ENCODE results near the gene CNTN4. TPM values are rescaled to one million over a fixed set of nuclear protein-coding genes. Genes with fewer than 3 reads are reported as not detected.

The CNTN4 gene
- total RNA-seq, 1 donor from 2014 or later: not detected

- TF ChIP-seq CTCF (IDR thresholded peaks at IDR 0.05; ENCODE audit: insufficient read depth, low read depth, low read length) (no peak), EZH2 (IDR thresholded peaks at IDR 0.05; ENCODE audit: insufficient read depth, low read length) (no peak)
- no peak for FAIRE-seq
- Histone ChIP-seq H3K9ac (ENCODE audit: low read length) (no peak overlapping the region), H3K27me3 (ENCODE audit: insufficient read depth, low read length) (no peaks in the 10 kb centered on the region), H3K9me3 (ENCODE audit: insufficient read depth, low read depth, low read length) (no peaks in the 10 kb centered on the region), H3K4me1 (ENCODE audit: insufficient read depth, low read length) (no peaks in the 10 kb centered on the region), H2AFZ (ENCODE audit: low read depth, low read length) (no peak overlapping the region), H3K4me3 (ENCODE audit: insufficient read depth, low read depth, low read length) (no peak overlapping the region), H3K79me2 (ENCODE audit: insufficient read depth, low read length) (no peaks in the 10 kb centered on the region), H3K36me3 (ENCODE audit: insufficient read depth, low read length) (no peaks in the 10 kb centered on the region), H4K20me1 (ENCODE audit: insufficient read depth, low read length) (no peaks in the 10 kb centered on the region), H3K4me2 (ENCODE audit: low read length) (no peak overlapping the region), H3K27ac (ENCODE audit: low read depth, low read length) (no peak overlapping the region)
- Mint-ChIP-seq H3K4me3 (ENCODE audit: unreplicated experiment) (no peak overlapping the region), H3K4me1 (ENCODE audit: low read depth, unreplicated experiment) (no peaks in the 10 kb centered on the region), H3K27ac (ENCODE audit: unreplicated experiment) (no peak overlapping the region), H3K36me3 (ENCODE audit: low read depth, unreplicated experiment) (no peaks in the 10 kb centered on the region), H3K27me3 (ENCODE audit: low read depth, unreplicated experiment) (no peaks in the 10 kb centered on the region), H3K9me3 (ENCODE audit: unreplicated experiment) (peaks cover 11% of the 10 kb centered on the region)
- no peak for DNase-seq (ENCODE audit: low read depth)
Observed at GRCh38 chr3:3069723-3070122, 971.1 kb downstream of the CNTN4 start.

GRCh38 chr3:3071136-3071535, 972.5 kb downstream of the CNTN4 start:
- H3K27me3 ChIP-seq (ENCODE audit: insufficient read depth, low read length): no peaks in the 10 kb centered on the region
- Mint-ChIP-seq H3K4me3 (ENCODE audit: unreplicated experiment) (no peak overlapping the region), H3K36me3 (ENCODE audit: low read depth, unreplicated experiment) (no peaks in the 10 kb centered on the region), H3K27me3 (ENCODE audit: low read depth, unreplicated experiment) (no peaks in the 10 kb centered on the region), H3K27ac (ENCODE audit: unreplicated experiment) (no peak overlapping the region), H3K9me3 (ENCODE audit: unreplicated experiment) (peaks cover 11% of the 10 kb centered on the region), H3K4me1 (ENCODE audit: low read depth, unreplicated experiment) (no peaks in the 10 kb centered on the region)
- no peak overlapping the region for H3K4me2 ChIP-seq (ENCODE audit: low read length)
- no peaks in the 10 kb centered on the region for H4K20me1 ChIP-seq (ENCODE audit: insufficient read depth, low read length)
- no peak overlapping the region for H3K4me3 ChIP-seq (ENCODE audit: insufficient read depth, low read depth, low read length)
- H3K36me3 ChIP-seq (ENCODE audit: insufficient read depth, low read length): no peaks in the 10 kb centered on the region
- no peak overlapping the region for H3K27ac ChIP-seq (ENCODE audit: low read depth, low read length)
- H2AFZ ChIP-seq (ENCODE audit: low read depth, low read length): no peak overlapping the region
- no peaks in the 10 kb centered on the region for H3K4me1 ChIP-seq (ENCODE audit: insufficient read depth, low read length)
- DNase-seq (ENCODE audit: low read depth) (no peak), FAIRE-seq (no peak)
- TF ChIP-seq EZH2 (IDR thresholded peaks at IDR 0.05; ENCODE audit: insufficient read depth, low read length) (no peak), CTCF (IDR thresholded peaks at IDR 0.05; ENCODE audit: insufficient read depth, low read depth, low read length) (no peak)
- H3K9me3 ChIP-seq (ENCODE audit: insufficient read depth, low read depth, low read length): no peaks in the 10 kb centered on the region
- H3K9ac ChIP-seq (ENCODE audit: low read length): no peak overlapping the region
- no peaks in the 10 kb centered on the region for H3K79me2 ChIP-seq (ENCODE audit: insufficient read depth, low read length)

- Histone ChIP-seq H4K20me1 (ENCODE audit: insufficient read depth, low read length) (no peaks in the 10 kb centered on the region), H2AFZ (ENCODE audit: low read depth, low read length) (no peak overlapping the region), H3K9ac (ENCODE audit: low read length) (no peak overlapping the region), H3K79me2 (ENCODE audit: insufficient read depth, low read length) (no peaks in the 10 kb centered on the region), H3K27ac (ENCODE audit: low read depth, low read length) (no peak overlapping the region), H3K4me2 (ENCODE audit: low read length) (no peak overlapping the region), H3K9me3 (ENCODE audit: insufficient read depth, low read depth, low read length) (no peaks in the 10 kb centered on the region), H3K27me3 (ENCODE audit: insufficient read depth, low read length) (no peaks in the 10 kb centered on the region), H3K4me3 (ENCODE audit: insufficient read depth, low read depth, low read length) (no peak overlapping the region), H3K36me3 (ENCODE audit: insufficient read depth, low read length) (no peaks in the 10 kb centered on the region), H3K4me1 (ENCODE audit: insufficient read depth, low read length) (no peaks in the 10 kb centered on the region)
- DNase-seq (ENCODE audit: low read depth): no peak
- FAIRE-seq: no peak
- Mint-ChIP-seq H3K27ac (ENCODE audit: unreplicated experiment) (no peak overlapping the region), H3K4me3 (ENCODE audit: unreplicated experiment) (no peak overlapping the region), H3K4me1 (ENCODE audit: low read depth, unreplicated experiment) (no peaks in the 10 kb centered on the region), H3K27me3 (ENCODE audit: low read depth, unreplicated experiment) (no peaks in the 10 kb centered on the region), H3K36me3 (ENCODE audit: low read depth, unreplicated experiment) (no peaks in the 10 kb centered on the region), H3K9me3 (ENCODE audit: unreplicated experiment) (peaks cover 9% of the 10 kb centered on the region)
- TF ChIP-seq EZH2 (IDR thresholded peaks at IDR 0.05; ENCODE audit: insufficient read depth, low read length) (no peak), CTCF (IDR thresholded peaks at IDR 0.05; ENCODE audit: insufficient read depth, low read depth, low read length) (no peak)
Observed at GRCh38 chr3:3074551-3075257, 976.0 kb downstream of the CNTN4 start.
